Measurements from ENCODE around the gene SWI5. TPM values are rescaled to one million over a fixed set of nuclear protein-coding genes. Genes with fewer than 3 reads are reported as not detected.

SWI5 gene
- total and polyA plus RNA-seq, 9 of the 15 experiments (the other 6 are each of a cell fraction or from before 2014, with no cell fraction given) = 62.8 to 133 (median 95.9) TPM

DNA sequence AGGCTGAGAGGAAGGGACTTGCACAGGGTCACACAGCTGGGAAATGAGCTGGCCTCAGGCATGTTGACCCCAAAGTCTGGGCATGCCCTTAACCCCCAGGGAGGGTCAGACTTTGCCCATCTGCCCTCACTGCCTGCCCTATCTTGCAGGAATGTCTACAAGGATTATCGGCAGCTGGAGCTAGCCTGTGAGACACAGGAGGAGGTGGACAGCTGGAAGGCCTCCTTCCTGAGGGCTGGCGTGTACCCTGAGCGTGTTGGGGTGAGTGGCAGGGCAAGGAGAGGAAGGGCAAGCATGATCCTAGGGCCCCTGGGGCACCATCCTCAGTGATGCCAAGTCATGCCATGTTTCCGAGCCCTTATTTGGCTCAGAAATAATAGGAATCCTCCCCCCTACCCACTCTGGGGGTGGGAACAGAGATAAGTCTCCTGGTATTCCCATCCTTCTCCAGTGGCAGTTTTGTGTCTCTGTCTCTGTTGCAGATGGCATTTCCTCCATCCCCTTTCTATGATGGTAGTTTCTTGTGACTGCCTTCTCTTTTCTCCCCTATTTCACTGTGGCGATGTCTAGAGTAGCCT lies 28.8 kb upstream of the SWI5 start:
- Histone ChIP-seq H2AFZ (ENCODE audit: low read depth, low read length) (no peak overlapping the region), H3K9ac (ENCODE audit: insufficient read depth in 1 of 2, low read depth in 2 of 2, low read length in 2 of 2) (peak overlapping the region in 1 of 2 experiments; percentile 26; a peak in 1 of 4 replicates), H4K20me1 (replicated peaks; ENCODE audit: control insufficient read depth, insufficient read depth, low read length) (peaks cover 2% of the 10 kb centered on the region; the same call in 1 of the 2 replicates), H3K36me3 (ENCODE audit: control insufficient read depth, insufficient read depth, low read length) (no peaks in the 10 kb centered on the region), H3K27ac (ENCODE audit: extremely low read depth, low read depth, low read length) (no peak overlapping the region), H3K9me3 (replicated peaks; ENCODE audit: control insufficient read depth, insufficient read depth, low read depth, low read length) (no peaks in the 10 kb centered on the region), H3K4me1 (replicated peaks in 1 of 2; ENCODE audit: control insufficient read depth in 2 of 2, insufficient read depth in 2 of 2, low read length in 2 of 2) (peaks cover 44 to 71% of the 10 kb centered on the region in 2 experiments), H3K4me2 (ENCODE audit: insufficient read depth, low read length) (no peak overlapping the region), H3K9me1 (ENCODE audit: control insufficient read depth, insufficient read depth, low read length) (no peaks in the 10 kb centered on the region), H3K4me3 (no peak overlapping the region), H3K27me3 (ENCODE audit: control insufficient read depth in 2 of 2, insufficient read depth in 2 of 2, low read length in 2 of 2) (no peaks in the 10 kb centered on the region), H3K79me2 (ENCODE audit: control insufficient read depth, insufficient read depth, low read length) (peaks cover 17% of the 10 kb centered on the region; the same call in 2 of the 3 replicates)
- WGBS (ENCODE audit: insufficient coverage, low coverage, missing lambda C conversion rate) = 69% methylated on average over 5 of the region's 5 CpGs
- POLR2A ChIA-PET = interaction anchor here (0.6 to 1.5 kb wide), 6 partner anchors 12 to 88 kb away, joined by 3 to 6 read pairs (median 4); partner anchors contain the start of genes BBLN, GOLGA2 and SWI5
- in situ Hi-C loops (cut with MboI) = loop anchor here (10.0 kb wide), 1 partner anchor 447 kb away; no protein-coding TSS in a partner anchor
- BruUV-seq (replicated peaks) = no TSS peak
- ATAC-seq = no peak
- CTCF ChIA-PET (ENCODE audit: low intra/inter-chr PET ratio) = no interaction called here
- FAIRE-seq = no peak
- no peak for TF ChIP-seq ZNF174 (CRISPR knock-in tag; IDR thresholded peaks at IDR 0.05)
- TF ChIP-seq, protein P1, sequence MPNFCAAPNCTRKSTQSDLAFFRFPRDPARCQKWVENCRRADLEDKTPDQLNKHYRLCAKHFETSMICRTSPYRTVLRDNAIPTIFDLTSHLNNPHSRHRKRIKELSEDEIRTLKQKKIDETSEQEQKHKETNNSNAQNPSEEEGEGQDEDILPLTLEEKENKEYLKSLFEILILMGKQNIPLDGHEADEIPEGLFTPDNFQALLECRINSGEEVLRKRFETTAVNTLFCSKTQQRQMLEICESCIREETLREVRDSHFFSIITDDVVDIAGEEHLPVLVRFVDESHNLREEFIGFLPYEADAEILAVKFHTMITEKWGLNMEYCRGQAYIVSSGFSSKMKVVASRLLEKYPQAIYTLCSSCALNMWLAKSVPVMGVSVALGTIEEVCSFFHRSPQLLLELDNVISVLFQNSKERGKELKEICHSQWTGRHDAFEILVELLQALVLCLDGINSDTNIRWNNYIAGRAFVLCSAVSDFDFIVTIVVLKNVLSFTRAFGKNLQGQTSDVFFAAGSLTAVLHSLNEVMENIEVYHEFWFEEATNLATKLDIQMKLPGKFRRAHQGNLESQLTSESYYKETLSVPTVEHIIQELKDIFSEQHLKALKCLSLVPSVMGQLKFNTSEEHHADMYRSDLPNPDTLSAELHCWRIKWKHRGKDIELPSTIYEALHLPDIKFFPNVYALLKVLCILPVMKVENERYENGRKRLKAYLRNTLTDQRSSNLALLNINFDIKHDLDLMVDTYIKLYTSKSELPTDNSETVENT (CRISPR knock-in tag; IDR thresholded peaks at IDR 0.05) = 0 out of 2 replicates have a peak, but pooled peaks have one; percentile 15
- TF ChIP-seq DMBX1 (CRISPR knock-in tag; IDR thresholded peaks at IDR 0.05; ENCODE audit: borderline replicate concordance) = no peak
- no peak for TF ChIP-seq HDAC2 (IDR thresholded peaks at IDR 0.05)
- intact Hi-C loops (cut with micrococcal nuclease) = no loop called here
- no peak for DNase-seq (ENCODE audit: extremely low read depth in 1 of 4, low spot score in 3 of 4)
